HepG2 (cell line): ENCODE measurements around the gene FOXA3. TPM values are rescaled to one million over a fixed set of nuclear protein-coding genes. Genes with fewer than 3 reads are reported as not detected.
A peak's percentile ranks its signal among the peaks of the same experiment; 100 is the strongest.

ENCODE experiments used
- DDIT3 ChIP-seq: sonication (generic); formaldehyde crosslinking; IDR thresholded peaks from 2 replicates; pipeline ENCODE4 v1.4.0; 2020; ENCODE audit warnings: mild to moderate bottlenecking, missing genetic modification reagents
- FOXP1 ChIP-seq, 2 experiments: fragments of 450-650 bp in 1 of 2; IDR thresholded peaks; 2 replicates each; pipeline ENCODE4 v1.6.1; 2017 to 2018; ENCODE audit warnings: antibody characterized with exemption in 1 of 2
- GPN1 ChIP-seq: sonication (generic); formaldehyde crosslinking; IDR thresholded peaks from 2 replicates; pipeline ENCODE4 v1.5.1; 2020; ENCODE audit warnings: missing genetic modification reagents, borderline replicate concordance
- HMG20B ChIP-seq: conservative IDR thresholded peaks from 2 replicates; pipeline ENCODE4 v1.6.1; 2016; ENCODE audit warnings: missing genetic modification reagents, missing compliant biosample characterization
- KLF11 ChIP-seq: IDR thresholded peaks from 2 replicates; pipeline ENCODE4 v1.6.1; 2016; ENCODE audit warnings: missing compliant biosample characterization
- MTA3 ChIP-seq: sonication (generic); formaldehyde crosslinking; IDR thresholded peaks from 2 replicates; pipeline ENCODE4 v1.4.0; 2020; ENCODE audit warnings: missing genetic modification reagents
- NFIC ChIP-seq: IDR thresholded peaks from 2 replicates; pipeline ENCODE4 v1.6.1; 2012; ENCODE audit warnings: mild to moderate bottlenecking, low read length, inconsistent platforms
- NONO ChIP-seq, 2 experiments: fragments of 450-650 bp in 1 of 2; sonication (generic) in 1 of 2; formaldehyde crosslinking in 1 of 2; IDR thresholded peaks in 1 of 2; conservative IDR thresholded peaks in 1 of 2; 2 replicates each; pipeline versions ENCODE4 v1.6.1 to v1.8.0; 2017 to 2022; ENCODE audit warnings: mild to moderate bottlenecking in 1 of 2, missing genetic modification reagents in 1 of 2, moderate library complexity in 1 of 2
- PHF8 ChIP-seq: sonication (generic); formaldehyde crosslinking; IDR thresholded peaks from 2 replicates; pipeline ENCODE4 v1.5.0; 2020; ENCODE audit warnings: missing genetic modification reagents
- POGK ChIP-seq: sonication (generic); formaldehyde crosslinking; conservative IDR thresholded peaks from 2 replicates; pipeline ENCODE4 v1.8.0; 2022; ENCODE audit warnings: mild to moderate bottlenecking, moderate library complexity, missing genetic modification reagents
- SP5 ChIP-seq: IDR thresholded peaks from 2 replicates; pipeline ENCODE4 v1.6.1; 2016; ENCODE audit warnings: low read depth, borderline replicate concordance
- TEAD3 ChIP-seq: optimal IDR thresholded peaks from 2 replicates; pipeline ENCODE3; 2016; ENCODE audit warnings: borderline replicate concordance
- TFDP1 ChIP-seq: IDR thresholded peaks from 2 replicates; pipeline ENCODE4 v1.6.1; 2016; ENCODE audit warnings: missing compliant biosample characterization, missing genetic modification reagents, borderline replicate concordance
- TOE1 ChIP-seq: sonication (generic); formaldehyde crosslinking; IDR thresholded peaks from 2 replicates; pipeline ENCODE4 v1.4.0; 2020; ENCODE audit warnings: mild to moderate bottlenecking, missing genetic modification reagents
- ZBTB1 ChIP-seq: sonication (generic); formaldehyde crosslinking; IDR thresholded peaks from 2 replicates; pipeline ENCODE4 v1.4.0; 2020; ENCODE audit warnings: missing genetic modification reagents, borderline replicate concordance
- ZFX ChIP-seq: sonication (generic); formaldehyde crosslinking; IDR thresholded peaks from 2 replicates; pipeline ENCODE4 v1.4.0; 2020; ENCODE audit warnings: mild to moderate bottlenecking, low read depth, missing genetic modification reagents, moderate library complexity
- ZNF138 ChIP-seq: sonication (generic); formaldehyde crosslinking; IDR thresholded peaks from 2 replicates; pipeline ENCODE4 v1.5.0; 2020; ENCODE audit warnings: mild to moderate bottlenecking, low read depth, missing genetic modification reagents
- ZNF260 ChIP-seq: sonication (generic); formaldehyde crosslinking; IDR thresholded peaks from 2 replicates; pipeline ENCODE4 v1.4.0; 2020; ENCODE audit warnings: missing genetic modification reagents, low read depth, mild to moderate bottlenecking, borderline replicate concordance
- ZNF335 ChIP-seq: sonication (generic); formaldehyde crosslinking; IDR thresholded peaks from 2 replicates; pipeline ENCODE4 v1.4.0; 2020; ENCODE audit warnings: missing genetic modification reagents
- ZNF484 ChIP-seq: sonication (generic); formaldehyde crosslinking; IDR thresholded peaks from 2 replicates; pipeline ENCODE4 v1.5.1; 2020; ENCODE audit warnings: mild to moderate bottlenecking, low read depth, missing genetic modification reagents, borderline replicate concordance
- ZNF512B ChIP-seq: sonication (generic); formaldehyde crosslinking; IDR thresholded peaks from 2 replicates; pipeline ENCODE4 v1.5.1; 2020; ENCODE audit warnings: missing genetic modification reagents, mild to moderate bottlenecking, borderline replicate concordance
- ZNF546 ChIP-seq: sonication (generic); formaldehyde crosslinking; conservative IDR thresholded peaks from 2 replicates; pipeline ENCODE4 v1.8.1; 2023; ENCODE audit warnings: mild to moderate bottlenecking, missing genetic modification reagents
- ZNF589 ChIP-seq: sonication (generic); formaldehyde crosslinking; conservative IDR thresholded peaks from 2 replicates; pipeline ENCODE4 v1.8.0; 2022; ENCODE audit warnings: mild to moderate bottlenecking, moderate library complexity, missing genetic modification reagents
- polyA plus RNA-seq, 8 experiments: library from polyadenylated mRNA; depleted of rRNA in 3 of 8; stranded (reverse) in 7 of 8; unstranded in 1 of 8; fragments of >200 nt; fragmentation: Illumina TruSeq in 4 of 8; extraction: Trizol in 4 of 8; gene quantifications; 2 replicates each; pipeline versions ENCODE4 v1.2.1 to v1.2.3, GENCODE V29; 2011 to 2016; ENCODE audit warnings: low read depth in 4 of 8, missing spikeins in 1 of 8, mixed read lengths in 1 of 8; ENCODE audit not compliant: insufficient read depth in 1 of 8
- total RNA-seq, 5 experiments: library from RNA; depleted of rRNA; stranded (reverse); fragments of >200 nt; fragmentation: Illumina TruSeq; extraction: Trizol; gene quantifications; 2 replicates each; pipeline ENCODE4 v1.2.3, GENCODE V29; 2016; ENCODE audit warnings: low read depth in 1 of 5

FOXA3 gene
- total and polyA plus RNA-seq, 2 of the 13 experiments (the other 11 are each of a cell fraction or from before 2014, with no cell fraction given) = 29.8 to 47.6 TPM

GRCh38 chr19:45882652-45883585 is 18.8 kb downstream of the FOXA3 start (continued):
- TF ChIP-seq TOE1 (CRISPR knock-in tag) (no peak), ZNF484 (CRISPR knock-in tag) (no peak), PHF8 (CRISPR knock-in tag) (peak; percentile 58; the same call in 1 of the 2 replicates), ZFX (CRISPR knock-in tag) (peak; percentile 85), ZNF512B (0 out of 2 replicates have a peak, but pooled peaks have one; percentile 49), SP5 (peak; percentile 91), DDIT3 (CRISPR knock-in tag) (no peak), TFDP1 (peak; percentile 49; the same call in 1 of the 2 replicates), ZNF589 (CRISPR knock-in tag) (no peak; the same call in 1 of the 2 replicates), ZNF335 (no peak), MTA3 (CRISPR knock-in tag) (no peak), NONO (IDR thresholded peaks at IDR 0.05) (no peak), NONO (CRISPR knock-in tag; conservative IDR thresholded peaks at IDR 0.05) (peak; percentile 78), GPN1 (CRISPR knock-in tag) (no peak), NFIC (no peak), TEAD3 (CRISPR knock-in tag) (peak; percentile 85), ZNF260 (no peak), POGK (CRISPR knock-in tag) (peak; percentile 93), KLF11 (CRISPR knock-in tag) (peak; percentile 28; the same call in 1 of the 2 replicates), FOXP1 (IDR thresholded peaks at IDR 0.05) (no peak), FOXP1 (CRISPR knock-in tag; IDR thresholded peaks at IDR 0.05) (peak; percentile 44; the same call in 1 of the 2 replicates), ZBTB1 (CRISPR knock-in tag) (no peak), ZNF546 (CRISPR knock-in tag) (peak; percentile 64; the same call in 1 of the 2 replicates), ZNF138 (CRISPR knock-in tag) (0 out of 2 replicates have a peak, but pooled peaks have one; percentile 78), HMG20B (CRISPR knock-in tag) (peak; percentile 83)
